GM20000 (cell line): Measurements from ENCODE around the gene FBXO38.

Experiments used
- DNase-seq: peaks from one replicate; pipeline ENCODE4 v3.0.0; 2012; ENCODE audit warnings: low spot score
- TF ChIP-seq, protein P1 (sequence below): IDR thresholded peaks from 2 replicates; pipeline ENCODE4 v1.5.1; 2012; ENCODE audit warnings: mild to moderate bottlenecking, control low read depth; ENCODE audit errors: extremely low read depth, missing control alignments

Gene FBXO38

DNA sequence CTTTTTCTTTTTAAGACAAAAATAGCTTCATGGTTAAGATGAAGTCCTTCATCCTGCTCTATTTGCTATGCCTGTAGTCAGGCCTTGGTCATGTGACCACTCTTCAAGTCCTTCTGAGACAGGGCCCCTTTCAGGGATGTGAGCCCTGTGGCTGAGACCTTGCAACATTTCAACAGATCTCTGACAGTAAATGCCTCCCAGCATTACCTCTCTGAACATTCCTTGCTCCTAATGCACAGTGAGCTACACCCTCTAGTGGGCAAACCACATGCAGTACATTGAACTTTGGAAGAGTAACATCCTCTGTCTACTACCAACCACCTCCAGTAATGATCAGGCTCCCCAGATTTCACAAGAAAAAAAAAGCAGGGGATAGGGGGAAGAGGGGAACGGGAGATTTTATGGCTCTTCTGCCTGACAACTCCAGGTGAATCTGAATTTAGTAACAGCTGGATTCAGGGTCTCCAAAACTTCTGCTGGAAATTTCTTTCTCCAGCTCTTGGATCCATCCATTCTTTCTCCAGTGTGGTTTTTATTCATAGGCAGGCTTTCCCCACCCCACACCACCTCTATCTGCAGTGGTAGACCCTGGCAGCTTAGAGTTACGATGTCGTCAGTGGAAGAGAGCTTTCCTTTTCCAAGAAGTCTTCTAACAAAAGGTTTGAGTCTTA, 8.9 kb upstream of the FBXO38 start:
- TF ChIP-seq, protein P1, sequence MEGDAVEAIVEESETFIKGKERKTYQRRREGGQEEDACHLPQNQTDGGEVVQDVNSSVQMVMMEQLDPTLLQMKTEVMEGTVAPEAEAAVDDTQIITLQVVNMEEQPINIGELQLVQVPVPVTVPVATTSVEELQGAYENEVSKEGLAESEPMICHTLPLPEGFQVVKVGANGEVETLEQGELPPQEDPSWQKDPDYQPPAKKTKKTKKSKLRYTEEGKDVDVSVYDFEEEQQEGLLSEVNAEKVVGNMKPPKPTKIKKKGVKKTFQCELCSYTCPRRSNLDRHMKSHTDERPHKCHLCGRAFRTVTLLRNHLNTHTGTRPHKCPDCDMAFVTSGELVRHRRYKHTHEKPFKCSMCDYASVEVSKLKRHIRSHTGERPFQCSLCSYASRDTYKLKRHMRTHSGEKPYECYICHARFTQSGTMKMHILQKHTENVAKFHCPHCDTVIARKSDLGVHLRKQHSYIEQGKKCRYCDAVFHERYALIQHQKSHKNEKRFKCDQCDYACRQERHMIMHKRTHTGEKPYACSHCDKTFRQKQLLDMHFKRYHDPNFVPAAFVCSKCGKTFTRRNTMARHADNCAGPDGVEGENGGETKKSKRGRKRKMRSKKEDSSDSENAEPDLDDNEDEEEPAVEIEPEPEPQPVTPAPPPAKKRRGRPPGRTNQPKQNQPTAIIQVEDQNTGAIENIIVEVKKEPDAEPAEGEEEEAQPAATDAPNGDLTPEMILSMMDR = peak; percentile 55
- DNase-seq = peak; percentile 27

DNA sequence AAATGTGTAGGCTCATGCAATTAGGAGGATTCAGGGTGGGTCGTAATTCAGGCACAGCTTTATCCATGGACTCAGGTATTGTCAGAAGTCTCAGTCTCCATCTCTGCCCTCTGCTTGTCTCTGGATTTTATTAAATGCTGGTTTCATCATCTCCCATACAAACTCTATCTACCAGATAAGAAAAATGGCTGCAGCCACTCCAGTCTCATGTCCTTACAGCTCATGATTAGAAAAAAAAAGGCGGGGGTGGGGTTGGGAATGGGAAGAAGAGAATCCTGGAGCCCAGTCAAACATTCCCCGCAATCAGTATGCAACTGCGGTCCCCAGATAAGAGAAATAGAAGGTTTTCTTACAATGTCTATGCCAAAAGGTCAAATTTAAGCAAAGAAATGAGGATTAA, 7.6 kb upstream of the FBXO38 start:
- no peak for DNase-seq
- TF ChIP-seq, protein P1 = no peak

DNA sequence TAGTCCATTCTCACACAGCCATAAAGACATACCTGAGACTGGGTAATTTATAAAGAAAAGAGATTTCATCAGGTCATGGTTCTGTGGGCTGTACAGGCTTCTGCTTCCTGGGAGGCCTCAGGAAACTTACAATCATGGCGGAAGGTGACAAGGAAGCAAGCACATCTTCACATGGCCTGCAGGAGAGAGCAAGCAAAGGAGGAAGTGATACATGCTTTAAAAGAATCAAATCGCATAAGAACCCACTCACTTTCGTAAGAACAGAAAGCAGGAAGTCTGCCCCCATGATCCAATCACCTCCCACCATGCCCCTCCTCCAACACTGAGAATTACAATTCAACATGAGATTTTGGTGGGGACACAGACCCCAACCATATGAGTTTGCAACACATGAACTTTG, 5.1 kb upstream of the FBXO38 start:
- TF ChIP-seq, protein P1 = no peak
- DNase-seq = no peak

DNA sequence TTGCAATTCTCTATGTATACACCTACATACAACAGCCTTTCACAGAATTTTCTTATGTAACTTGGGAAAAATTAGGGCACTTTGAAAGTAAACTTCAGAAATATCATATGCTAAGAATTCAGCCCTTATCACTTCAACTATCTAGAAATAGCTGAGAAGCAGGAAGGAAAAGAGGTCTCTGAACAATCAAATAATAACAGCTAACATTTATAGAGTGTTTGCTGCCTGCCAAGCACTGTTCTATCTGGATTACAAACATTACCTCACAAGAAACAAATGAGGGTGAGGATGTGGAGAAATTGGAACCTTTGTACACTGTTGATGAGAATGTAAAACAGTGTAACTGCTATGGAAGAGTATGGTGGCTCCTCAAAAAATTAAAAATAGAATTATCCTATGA, 4.4 kb upstream of the FBXO38 start:
- DNase-seq = no peak
- TF ChIP-seq, protein P1 = no peak

DNA sequence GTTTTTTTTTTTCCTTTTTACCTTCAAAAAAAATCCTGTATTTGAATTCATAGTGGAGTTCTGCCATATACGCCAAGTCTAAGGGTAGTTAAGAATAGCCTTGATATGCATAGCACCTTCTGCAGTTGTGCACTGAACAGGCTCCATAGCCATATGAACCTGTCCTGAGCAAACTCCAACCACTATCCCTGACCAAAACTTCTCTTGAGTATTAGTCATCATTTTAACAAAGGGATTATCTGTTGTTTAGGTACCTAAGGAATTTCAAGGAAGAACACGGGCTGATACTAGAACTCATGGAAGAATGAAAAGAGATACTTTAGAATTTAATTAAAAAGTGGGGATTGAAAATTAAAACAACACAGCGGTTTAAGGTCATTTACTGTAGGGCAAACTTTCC, 1.9 kb upstream of the FBXO38 start:
- DNase-seq = no peak
- TF ChIP-seq, protein P1 = no peak

DNA sequence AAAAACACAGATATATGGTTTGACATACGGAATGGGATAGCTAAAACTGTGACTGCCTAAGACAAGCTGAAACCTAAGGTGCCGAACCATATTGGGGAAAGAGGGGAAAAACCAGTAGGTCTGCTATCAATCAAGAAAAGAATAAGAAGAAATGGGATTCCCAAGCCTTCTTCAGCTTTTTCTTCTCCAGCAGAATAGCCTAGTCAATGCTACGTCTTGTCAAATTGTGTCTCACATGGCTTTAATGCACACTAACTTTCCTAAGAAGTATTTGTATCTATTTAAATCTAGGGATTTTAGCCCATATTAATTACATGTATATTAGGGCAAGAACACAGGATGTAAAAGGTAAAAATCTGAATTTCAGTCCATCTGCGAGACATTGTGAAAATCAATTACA, 797 bp upstream of the FBXO38 start:
- no peak for DNase-seq
- TF ChIP-seq, protein P1 = no peak

DNA sequence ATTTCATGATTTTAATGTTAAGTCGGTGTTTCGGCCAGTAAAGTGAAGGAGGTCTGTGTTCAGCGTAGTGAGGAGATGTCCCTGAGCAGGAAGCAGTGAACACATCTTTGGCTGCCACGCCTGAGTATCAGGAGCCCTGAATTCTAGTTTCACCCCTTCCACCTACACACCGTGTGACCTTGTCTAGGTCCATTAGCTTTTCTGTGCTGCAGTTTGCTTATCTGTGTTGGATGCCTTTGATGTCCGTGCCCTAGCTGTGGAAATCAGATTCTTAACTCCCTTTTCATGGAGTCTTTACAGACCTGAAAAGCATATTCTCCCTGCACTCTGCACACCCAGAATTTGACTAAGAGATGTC, 601 bp downstream of the FBXO38 start:
- DNase-seq = peak; percentile 14
- TF ChIP-seq, protein P1 = no peak
